NCI-H2227 treated with DMSO at 0.1 percent for 48 hours (cell line): ENCODE data around the gene SNAI1.
A peak's percentile ranks its signal among the peaks of the same experiment; 100 is the strongest.
"Not testable (repeated sequence)": the region's sequence is repeated elsewhere in the genome, so short reads cannot be mapped to it uniquely, and the experiment has no call there.

Experiments used
- DNase-seq: peaks from one replicate; lab custom pipeline; 2025; lab: John Stamatoyannopoulos, UW

The SNAI1 gene

GRCh38 chr20:49964964-49965780, 17.6 kb upstream of the SNAI1 start:
- DNase-seq, result peak; percentile 22

- DNase-seq, result no peak
These were observed 16.9 kb upstream of the SNAI1 start for GRCh38 chr20:49965781-49966305.

- DNase-seq, result no peak
These were observed 15.9 kb upstream of the SNAI1 start for GRCh38 chr20:49966861-49967260.

DNA sequence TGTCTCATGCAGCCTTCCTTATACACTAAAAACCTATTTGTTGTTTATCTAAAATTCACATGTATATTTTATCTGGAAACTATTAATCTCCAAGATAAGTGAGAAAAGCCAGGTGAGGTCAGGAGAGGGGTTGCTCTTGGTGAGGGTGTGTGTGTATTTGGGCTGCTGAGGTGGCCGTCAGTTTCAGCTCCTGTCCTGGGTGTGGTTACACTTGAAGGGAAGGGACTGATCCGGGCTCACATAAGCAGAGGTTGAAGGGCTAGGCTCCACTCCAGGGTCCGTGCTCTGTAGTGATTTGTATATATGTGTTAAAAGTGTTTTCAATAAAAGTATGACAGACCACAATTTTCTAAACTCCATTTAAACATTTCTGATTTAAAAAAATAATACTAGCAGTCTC, 13.5 kb upstream of the SNAI1 start:
- DNase-seq, result no peak

DNA sequence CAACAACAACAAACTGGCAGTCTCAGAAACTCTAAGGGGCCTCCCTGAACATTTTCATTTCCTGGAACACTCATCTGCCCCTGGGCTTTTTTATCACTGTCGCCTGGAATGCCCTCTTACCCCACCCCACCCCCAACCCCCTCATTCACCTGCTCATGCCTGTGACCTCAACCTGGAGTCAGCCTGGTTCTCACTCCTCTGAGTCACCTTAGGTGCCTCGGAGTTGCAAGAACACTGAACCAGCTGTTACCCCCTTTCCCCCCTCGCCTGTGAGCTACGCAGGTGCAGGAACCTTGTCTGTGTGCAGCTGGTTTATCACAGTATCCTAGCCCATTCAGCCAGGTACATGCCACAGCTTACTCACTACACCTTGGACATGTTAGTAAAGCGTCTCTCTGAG, 12.8 kb upstream of the SNAI1 start:
- DNase-seq, result no peak

DNA sequence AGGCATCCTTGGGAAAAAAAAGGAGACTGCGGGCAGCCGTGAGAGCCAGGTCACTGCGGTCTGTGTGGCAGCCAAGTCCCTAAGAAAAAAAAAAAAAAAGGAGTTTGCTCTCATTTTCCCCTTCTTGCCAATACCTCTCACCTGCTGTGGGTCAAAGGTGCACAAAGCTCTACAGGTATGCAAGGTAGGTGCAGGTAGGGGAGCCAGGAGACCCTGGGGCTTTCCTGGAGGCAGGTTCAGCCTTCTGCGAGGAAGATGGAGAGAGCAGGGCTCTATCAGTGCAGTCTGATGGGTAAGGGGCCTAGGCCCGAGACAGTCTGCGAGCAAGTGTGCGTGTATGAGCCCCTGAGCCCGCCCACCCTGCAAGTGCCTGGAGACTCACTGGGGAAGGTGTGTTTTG, 12.3 kb upstream of the SNAI1 start:
- DNase-seq, result no peak

GRCh38 chr20:49973981-49974380, 8.8 kb upstream of the SNAI1 start:
- no peak for DNase-seq

GRCh38 chr20:49976542-49976941, 6.2 kb upstream of the SNAI1 start:
- DNase-seq, result no peak

DNA sequence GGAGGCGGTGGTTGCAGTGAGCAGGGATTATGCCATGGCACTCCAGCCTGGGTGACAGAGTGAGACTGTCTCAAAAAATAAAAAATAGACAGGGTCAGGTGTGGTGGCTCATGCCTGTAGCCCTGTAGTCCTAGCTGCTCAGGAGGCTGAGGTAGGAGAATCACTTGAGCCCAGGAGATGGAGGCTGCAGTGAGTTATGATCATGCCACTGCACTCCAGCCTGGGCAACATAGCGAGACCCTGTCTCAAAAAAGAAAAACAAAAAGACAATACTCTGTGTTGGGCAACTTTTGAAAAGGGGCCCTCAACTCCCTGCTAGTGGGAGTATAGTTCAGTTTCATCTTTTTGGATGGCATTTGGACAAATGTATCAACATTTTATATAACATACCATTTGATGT, 5.0 kb upstream of the SNAI1 start:
- DNase-seq, result not testable (repeated sequence)

- DNase-seq, result no peak
These were observed 4.1 kb upstream of the SNAI1 start for GRCh38 chr20:49978685-49979029.

DNA sequence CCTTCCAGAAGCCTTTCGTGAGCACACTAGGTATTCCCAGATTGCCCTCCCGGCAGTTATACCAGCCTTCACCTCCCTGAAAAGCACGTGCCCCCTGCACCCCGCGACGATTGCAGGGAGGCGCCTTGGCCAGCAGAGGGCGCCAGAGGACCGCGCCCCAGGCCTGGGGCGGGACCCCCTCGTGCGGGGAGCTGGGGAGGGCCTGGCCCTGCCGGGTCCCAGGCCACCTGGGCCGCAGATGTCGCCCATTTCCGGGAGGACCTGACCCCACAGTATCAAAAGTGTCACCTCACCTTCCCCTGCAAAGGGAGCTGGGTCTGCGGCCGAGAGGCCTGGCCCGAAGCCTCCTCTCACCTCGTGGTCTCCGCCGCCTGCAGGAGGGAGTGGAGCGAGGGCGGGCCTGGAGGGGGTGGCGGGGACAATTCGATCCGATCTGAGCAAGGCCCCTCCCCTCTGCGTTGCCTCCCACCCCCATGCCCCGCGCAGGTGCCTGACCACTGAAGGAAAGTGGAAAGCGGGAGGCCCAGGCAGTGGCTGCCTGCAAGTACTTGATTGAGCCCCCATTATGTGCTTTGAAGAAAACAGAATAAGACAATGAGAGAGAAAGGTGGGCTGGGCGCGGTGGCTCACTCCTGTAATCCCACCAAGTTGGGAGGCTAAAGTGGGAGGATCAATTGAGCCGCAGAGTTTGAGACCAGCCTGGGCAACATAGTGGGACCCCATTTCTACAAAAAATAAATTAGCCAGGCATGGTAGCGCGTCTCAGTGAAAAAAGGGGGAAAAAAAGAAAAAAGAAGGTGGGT, 3.5 kb upstream of the SNAI1 start:
- peak; percentile 63 for DNase-seq

- DNase-seq, result no peak
These were observed 2.4 kb upstream of the SNAI1 start for GRCh38 chr20:49980140-49981008.

DNA sequence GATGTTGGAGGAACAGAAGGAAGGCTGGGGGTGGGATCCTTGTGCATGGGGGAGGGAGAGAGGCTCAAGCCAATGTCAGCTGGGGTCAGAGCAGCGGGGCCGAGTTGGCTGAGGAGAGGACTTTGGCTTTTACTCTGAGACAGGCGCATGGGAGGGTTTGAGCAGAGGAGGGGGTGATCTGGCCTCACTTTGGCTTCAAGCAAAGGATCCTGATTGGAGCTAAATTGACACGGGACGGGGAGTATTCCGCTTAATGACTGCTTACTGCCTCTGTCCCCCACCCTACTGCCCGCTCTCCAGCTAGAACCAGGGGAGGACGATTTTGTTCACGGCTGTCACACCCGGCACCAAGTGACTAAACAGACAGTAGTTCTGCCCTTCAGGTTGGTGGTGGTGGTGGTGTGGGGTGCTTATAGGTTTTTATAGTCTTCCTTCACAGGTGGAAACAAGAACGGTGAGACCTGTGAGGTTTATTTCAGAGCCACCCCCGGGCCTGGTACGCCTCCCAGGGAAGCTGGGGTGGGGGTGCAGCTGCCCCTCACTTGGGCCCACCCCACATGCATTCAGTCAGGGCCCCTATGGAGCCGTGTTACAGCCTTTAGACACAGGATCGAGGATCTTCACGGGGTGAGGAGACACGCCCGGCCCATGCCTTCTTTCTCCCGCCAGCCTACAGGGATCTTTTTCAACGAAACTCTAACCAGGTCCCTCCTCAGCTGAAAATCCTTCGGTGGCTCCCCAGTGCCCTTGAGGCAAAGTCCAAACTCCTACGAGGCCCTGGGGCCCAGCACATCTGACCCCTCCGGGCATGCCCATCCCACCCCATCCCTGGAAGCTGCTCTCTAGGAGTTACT, 1.3 kb upstream of the SNAI1 start:
- DNase-seq, result no peak

DNA sequence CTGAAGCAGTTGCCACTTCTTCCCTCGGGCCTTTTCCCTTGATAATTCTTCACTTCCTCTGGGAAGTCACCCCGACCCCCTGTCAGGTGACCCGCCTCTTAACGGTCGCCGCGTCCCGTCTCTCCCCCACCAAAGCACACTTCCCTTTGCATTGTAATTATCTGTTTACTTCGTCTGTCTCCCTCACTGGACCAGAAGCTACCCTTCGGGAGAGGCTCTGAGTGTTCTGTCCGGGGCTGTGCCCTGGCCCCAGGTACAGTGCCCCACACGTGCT, 771 bp upstream of the SNAI1 start:
- DNase-seq, result no peak

DNA sequence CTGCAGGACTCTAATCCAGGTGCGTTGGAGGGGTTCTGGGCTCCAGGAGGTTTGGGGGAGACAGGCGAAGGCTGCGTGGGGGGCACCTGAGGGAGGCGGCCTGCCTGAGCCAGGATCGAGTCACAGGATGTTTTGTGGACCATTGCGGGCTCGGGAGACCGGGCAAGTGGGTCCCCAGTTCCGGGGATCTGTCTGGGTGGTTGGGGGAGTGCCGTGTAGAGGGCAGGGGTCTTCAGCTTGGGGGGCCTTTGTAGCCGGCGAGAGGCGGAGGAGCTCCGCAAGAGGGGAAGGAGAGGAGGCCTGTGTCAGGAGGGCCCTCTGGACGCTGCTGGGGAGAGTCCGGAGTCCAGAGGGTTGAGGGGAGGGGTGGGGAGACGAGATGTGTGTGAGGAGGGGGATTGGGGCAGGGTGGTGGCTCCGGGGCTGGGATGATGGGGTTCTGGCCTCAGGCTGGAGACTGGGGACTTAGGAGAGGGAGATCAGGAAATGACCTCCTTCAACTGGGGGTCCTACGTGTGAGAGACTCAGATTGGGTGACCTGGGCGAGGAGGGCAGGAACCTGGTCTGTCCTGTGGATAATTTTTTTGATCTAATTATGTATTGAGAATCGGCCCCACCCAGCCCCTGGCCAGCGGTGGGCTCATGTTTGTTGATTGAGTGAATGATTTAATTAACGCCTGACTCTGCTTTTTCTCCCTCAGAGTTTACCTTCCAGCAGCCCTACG, 505 bp downstream of the SNAI1 start:
- no peak for DNase-seq

DNA sequence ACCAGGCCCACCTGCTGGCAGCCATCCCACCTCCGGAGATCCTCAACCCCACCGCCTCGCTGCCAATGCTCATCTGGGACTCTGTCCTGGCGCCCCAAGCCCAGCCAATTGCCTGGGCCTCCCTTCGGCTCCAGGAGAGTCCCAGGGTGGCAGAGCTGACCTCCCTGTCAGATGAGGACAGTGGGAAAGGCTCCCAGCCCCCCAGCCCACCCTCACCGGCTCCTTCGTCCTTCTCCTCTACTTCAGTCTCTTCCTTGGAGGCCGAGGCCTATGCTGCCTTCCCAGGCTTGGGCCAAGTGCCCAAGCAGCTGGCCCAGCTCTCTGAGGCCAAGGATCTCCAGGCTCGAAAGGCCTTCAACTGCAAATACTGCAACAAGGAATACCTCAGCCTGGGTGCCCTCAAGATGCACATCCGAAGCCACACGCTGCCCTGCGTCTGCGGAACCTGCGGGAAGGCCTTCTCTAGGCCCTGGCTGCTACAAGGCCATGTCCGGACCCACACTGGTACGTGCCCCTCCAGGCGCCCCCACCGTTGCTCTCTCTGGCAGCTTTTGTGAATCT, 1.1 kb downstream of the SNAI1 start:
- no peak for DNase-seq

GRCh38 chr20:49984426-49985153, 1.8 kb downstream of the SNAI1 start:
- DNase-seq, result no peak

DNA sequence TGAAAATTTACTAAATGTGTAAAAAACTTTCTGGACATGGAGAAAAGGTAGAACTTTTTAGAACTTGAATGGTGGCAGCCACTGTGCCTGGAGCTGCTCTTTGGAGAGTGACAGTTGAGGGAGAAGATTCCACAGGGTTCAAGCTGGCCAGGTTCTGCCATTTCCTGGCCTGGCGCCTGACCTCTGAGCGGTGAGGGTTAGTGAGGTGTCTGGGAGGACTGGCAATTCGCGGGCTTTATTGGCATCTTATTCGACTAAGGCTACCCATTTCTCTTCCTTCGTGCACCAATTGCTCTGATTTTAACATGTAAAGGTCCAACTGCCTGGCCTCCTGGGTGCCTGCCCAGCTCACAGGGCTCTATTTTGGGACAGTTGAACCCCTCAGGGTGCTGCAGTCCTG, 2.4 kb downstream of the SNAI1 start:
- DNase-seq, result no peak

GRCh38 chr20:49985617-49986016, 2.8 kb downstream of the SNAI1 start:
- DNase-seq, result no peak

GRCh38 chr20:49986049-49986448, 3.3 kb downstream of the SNAI1 start:
- no peak for DNase-seq
